M059J (cell line): Measurements from ENCODE around the gene RGS16. TPM values are rescaled to one million over a fixed set of nuclear protein-coding genes. Genes with fewer than 3 reads are reported as not detected.
"Not testable (repeated sequence)": the region's sequence is repeated elsewhere in the genome, so short reads cannot be mapped to it uniquely, and the experiment has no call there.

Experiments used
- DNase-seq: peaks from one replicate; pipeline ENCODE4 v3.0.0-alpha.2; 2012; ENCODE audit warnings: low read depth
- total RNA-seq: library from RNA; depleted of rRNA; stranded (reverse); fragments of >200 nt; shearing (Covaris generic); gene quantifications from 2 replicates; pipeline ENCODE4 v1.2.3, GENCODE V29; 2014; rRNA removed

RGS16 gene, protein sequence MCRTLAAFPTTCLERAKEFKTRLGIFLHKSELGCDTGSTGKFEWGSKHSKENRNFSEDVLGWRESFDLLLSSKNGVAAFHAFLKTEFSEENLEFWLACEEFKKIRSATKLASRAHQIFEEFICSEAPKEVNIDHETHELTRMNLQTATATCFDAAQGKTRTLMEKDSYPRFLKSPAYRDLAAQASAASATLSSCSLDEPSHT
- not detected in 2 replicates for total RNA-seq

DNA sequence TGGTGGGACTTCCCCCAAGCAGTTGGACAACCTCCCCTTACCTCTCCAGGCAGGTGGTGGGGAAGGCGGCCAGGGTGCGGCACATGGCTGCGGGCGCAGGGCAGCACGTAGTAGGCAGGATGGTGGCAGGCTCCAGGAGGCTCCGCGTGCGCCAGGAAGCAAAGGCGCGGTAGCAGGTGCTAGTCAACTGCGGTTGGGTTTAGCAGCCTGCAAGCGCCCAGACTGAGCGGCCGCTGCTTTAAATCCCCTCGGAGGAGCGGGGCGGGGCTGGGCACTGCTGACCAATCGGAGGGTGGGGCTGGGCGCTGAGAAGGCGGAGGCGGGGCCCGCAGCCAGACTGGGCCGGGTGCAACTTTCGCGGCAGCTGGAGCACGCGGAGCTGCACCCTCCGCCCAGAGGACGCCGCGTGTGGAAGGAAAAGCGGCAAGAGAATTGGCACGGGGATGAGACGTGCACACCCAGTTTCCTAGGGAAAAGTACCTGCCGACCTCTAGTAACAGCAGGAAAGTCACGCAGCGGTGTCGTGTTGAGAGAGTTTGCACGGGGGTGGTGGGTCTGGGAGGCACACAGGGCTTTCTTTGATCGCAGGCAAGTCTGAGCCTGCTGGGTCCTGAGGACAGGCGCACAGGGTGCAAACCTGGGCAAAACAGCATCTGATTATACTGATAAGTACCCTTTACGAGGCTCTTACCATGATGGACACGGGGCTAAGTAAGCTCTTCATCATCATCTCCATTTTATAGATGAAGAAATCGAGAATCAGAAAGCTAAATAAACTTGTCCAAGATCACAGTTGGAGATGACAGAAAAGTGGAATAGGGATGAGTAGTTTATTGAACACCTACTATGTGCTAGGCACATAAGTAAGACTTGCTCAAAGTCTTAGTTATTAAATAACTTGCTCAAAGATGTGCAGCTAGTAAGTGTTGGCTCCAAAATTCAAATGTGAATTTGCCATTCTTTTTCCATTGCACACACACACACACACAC is at the start of gene RGS16:
TSS of gene RGS16 (minus strand) at position 215 of the 990 bp plus-strand sequence. CDS start at position 85, 130 bp downstream.
- peak; percentile 62 for DNase-seq

DNA sequence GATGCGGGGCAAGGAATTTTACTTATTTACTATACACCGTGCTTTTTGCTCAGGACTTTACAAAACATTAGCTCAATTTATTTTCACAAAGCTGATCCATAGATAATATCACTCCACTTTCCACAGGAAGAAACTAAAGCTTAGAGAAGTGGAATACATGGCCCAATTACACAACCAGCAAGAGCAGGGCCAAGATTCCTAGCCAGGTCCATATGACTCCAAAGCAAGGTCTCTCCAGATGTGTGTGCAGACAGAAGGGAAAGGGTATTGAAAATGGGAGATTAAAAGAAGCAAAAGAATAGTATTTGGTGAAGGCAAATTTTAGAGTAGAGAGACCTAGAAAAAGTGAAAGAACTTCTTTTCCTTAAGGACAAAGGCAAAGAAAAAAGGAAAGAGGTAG is 49.8 kb upstream of the RGS16 start:
- DNase-seq, result no peak

DNA sequence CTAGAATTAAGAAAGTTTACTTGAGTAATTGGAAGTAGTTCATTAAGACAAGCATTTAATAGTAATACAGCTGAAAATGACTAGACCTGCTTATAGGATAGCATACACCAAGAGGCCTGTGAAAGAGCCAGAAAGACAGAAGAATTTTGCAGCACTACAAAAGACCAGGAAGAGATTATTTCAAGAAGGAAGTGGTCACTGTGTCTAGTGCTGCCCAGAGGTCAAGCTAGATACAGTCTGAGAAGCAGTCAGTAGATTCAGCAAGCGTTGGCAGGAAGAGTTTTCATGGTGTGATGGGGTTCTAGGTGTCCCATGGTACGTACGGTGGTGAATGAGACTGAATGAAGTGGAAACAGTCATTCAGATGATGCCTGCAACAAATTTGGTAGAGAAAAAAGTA is 48.7 kb upstream of the RGS16 start:
- no peak for DNase-seq

DNA sequence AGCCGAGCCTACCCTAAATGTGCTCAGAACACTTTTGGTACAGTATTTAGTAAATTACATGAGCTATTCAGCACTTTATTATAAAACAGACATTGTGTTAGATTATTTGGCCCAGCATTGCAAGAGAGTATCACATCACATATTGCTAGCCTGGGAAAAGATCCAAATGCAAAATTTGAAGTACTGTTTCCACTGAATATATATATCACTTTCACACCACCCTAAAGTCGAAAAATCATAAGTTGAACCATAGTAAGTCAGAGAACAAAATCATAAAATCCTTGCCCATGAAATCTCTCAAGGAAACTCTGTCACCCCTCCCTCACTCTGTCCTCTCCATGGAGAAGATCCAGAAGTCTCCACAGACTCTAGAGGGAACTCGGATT is 47.1 kb upstream of the RGS16 start:
- DNase-seq, result no peak

DNA sequence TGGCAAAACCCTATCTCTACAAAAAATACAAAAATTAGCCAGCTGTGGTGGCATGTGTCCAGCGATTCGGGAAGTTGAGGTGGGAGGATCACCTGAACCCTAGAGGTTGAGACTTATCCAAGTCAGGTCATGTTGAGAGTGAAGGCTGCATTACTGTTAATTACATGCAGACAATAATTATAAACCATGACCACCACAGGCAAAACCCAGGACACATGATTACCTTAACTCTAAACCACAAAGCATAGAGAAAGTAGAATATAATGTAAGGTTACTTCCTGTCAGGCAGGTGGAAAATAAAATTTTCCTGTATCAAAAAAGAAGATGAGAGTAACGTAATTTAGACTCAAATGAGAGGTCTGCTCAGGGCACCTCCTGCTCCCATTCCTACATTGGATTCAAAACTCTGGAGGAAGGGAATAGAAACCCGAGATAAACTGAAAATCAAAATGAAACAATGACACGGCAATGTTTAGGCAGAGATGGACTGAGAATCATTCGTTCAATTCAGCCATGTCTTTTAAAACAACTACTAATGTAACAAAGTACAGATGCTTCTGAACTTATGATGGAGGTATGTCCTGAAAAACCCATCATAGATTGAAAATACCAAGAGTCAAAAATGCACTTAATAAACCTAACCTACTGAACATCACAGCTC is 46.6 kb upstream of the RGS16 start:
- no peak for DNase-seq

DNA sequence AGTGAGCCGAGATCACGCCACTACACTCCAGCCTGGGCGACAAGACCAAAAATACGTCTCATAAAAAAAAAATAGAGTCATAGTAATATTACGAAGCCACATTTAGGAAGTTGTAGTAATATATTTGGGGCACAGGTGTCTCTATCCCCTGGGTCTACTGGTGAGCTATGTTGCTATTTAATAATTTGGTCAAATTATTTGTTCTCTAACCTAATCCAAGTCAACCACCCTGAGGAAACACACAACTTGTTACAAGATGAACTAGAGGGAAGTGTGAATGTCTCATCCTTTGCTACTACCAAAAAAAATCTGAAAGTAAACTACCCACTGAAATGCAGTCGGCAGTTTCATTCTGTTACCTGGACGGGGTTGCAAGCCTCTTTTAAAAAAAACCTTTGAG is 44.9 kb upstream of the RGS16 start:
- DNase-seq, result no peak

DNA sequence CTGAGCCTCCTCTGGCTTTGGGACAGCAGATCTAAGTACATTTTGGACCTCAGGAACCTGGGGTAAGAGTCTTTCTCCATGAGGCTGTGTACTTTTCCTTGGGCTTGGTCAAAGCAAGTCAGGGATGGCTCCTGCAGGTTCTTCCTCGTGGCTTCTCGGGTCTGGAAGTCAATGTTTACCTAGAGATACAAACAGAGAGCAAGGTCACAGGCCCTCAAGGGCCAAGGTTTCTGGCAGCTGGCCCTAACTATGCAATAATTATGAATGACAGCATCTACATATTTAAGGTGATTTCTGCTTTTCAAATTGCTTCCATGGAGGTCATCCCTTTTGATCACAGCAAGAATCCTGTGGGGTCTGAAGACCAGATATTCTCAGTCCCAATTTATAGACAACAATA is 42.5 kb upstream of the RGS16 start:
- DNase-seq, result no peak

DNA sequence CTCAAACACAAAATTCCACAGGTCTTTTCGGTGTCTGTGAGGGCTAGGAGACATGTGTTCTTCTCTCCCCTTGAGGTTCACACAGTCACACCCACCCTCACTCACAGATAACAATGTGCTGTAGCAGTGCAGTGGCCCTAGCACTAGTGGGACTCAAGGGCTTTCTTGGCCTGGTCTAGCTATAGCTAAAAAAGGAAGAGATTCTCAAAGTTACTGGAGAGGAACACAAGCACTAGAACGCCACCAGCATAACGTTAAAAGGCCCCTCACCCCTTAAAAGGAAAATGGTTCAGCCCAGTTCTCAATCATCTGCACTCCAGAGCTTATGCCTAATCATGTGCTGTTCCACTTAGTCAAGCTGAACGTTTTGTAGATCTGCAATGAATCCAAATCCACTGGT is 40.7 kb upstream of the RGS16 start:
- DNase-seq, result no peak

DNA sequence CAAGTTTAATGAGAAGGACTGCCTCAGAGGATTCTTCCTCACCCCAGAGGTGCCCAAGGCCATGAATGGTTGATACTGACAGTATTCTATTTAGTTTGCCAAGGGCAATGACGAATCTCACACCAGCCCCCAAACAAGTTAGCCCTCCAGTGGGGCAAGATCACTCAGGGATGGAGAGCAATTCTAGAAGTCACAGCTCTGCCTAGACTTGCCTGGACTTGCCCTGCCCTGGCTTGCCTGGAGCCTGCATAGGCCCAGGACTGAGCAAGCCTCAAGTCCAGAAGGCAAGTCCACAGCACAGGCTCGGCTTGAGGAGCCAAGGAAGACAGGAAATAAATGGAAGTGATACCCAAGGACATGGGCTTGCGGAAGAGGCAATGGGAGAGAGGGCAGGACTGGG is 39.5 kb upstream of the RGS16 start:
- DNase-seq, result no peak

DNA sequence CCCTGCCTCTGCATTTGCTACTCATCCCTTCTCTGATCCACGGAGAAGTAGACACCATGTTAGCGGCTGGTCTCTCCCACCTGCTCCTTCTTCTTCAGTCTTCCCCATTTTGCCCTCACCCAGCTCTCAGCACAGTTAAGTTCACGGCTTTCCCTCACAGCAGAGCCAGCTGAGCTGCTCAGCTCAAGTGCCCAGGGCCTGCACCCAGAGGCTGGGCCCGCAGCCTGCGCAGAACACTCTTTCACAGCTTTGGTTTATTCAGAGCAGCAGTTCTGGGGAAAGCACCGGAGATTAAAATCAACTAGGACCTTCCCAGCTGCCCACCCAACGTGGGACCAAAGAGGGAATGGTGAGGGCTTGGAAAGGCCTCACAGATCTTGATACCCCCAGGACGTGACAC is 38.3 kb upstream of the RGS16 start:
- no peak for DNase-seq

DNA sequence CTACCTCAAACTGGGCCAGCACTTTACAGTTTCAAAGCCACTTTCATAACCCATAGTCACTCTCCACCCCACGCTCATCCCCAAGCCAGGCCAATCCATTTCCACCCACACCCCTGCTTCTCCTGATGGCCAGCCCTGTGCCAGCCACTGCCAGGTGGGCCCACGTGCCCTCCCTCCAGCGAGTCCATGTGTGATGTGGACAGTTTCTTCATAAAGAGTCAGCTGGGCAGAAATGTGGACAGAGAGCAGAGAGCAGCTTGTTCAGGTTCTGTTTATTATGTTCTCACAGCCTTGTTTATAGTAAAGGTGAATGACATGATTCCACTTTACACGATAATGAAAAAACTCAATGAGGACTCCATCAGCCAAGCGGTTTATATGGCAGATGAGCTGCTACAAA is 37.4 kb upstream of the RGS16 start:
- no peak for DNase-seq

DNA sequence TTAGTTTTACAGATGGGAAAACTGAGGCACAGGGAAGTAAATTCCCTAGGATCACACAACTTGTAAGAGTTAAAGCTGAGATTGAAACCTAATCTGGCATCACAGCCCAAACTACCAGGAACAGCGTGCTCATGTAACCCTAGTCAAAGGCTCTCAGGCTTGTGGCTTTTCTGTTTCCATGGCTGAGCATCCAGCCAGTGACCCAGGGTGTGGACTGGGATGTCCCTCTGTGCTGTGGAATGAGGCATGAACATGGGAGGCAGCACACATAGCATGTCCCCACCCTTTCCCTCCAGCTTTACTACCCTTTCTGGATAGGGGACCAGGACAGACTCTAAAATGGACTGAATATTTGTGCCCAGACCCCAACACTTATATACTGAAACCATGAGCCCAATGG is 35.1 kb upstream of the RGS16 start:
- no peak for DNase-seq

DNA sequence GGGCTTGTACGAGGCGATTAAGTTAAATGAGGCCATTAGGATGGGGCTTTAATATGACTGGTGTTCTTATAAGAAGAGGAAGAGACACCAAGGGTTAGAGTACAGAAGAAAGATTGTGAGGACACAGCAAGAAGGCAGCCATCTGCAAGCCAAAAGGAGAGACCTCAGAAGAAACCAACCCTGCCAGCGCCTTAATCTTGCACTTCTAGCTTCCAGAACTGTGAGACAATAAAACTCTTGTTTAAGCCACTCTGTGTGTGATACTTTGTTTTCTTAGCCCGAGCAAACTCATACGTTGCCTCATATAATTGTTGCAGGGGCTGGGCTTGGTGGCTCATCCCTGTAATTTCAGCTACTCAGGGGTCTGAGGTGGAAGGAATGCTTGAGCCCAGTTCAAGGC is 33.6 kb upstream of the RGS16 start:
- DNase-seq, result no peak

DNA sequence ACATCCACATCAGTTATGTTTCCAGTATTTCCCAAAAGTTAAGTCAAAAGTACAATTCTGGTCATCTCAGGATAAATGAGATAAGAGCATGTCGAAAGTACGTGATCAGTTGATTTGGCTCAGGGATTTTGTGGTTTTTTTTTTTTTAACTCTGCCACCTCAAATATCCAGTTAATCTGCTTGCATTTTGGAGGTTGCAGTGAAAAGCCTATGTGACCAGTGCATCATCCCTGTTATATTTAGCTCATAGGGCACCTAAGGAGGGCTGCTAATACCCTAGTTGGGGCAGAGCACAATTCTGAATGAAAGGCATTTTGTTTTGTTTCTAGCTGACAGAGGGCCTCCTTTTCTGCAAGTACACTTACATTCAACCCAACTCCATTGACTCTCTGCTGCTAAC is 31.7 kb upstream of the RGS16 start:
- no peak for DNase-seq

DNA sequence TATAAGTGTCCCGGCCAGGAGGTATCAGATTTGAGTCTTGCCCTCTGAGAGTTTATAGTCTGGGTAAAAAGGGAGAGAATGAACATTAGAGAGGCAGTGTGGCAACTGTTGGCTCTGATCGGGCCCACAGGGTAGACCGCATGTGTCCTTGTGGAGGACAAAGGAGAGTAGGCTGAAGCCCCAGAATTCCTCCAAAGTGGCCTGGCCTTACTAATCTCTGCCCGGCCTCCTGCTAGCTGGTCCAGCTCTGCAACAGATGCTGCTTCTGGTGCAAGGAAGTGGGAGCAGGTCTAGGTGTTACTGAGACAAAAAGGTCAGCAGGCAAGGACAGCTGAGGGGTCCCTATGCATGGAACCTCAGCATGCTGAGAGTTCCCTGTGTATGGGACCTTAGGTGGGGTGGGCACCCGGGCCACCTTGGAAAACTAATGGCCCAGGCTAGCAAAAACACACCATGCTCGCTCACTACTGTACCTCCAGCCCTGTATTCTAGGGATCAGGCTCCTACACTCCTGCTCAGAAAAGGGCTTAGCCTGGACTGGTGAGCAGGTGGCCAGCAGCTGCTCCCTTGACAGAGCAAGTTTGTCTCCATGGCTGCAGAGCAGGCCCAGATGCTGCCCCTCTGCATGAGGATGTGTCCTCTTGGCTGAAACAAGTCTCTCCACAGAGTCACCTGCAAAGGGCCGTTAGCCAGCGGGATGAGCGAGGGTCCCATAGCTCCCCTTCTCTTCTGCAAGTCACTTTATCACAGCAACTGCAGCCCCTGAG is 30.3 kb upstream of the RGS16 start:
- DNase-seq, result no peak

DNA sequence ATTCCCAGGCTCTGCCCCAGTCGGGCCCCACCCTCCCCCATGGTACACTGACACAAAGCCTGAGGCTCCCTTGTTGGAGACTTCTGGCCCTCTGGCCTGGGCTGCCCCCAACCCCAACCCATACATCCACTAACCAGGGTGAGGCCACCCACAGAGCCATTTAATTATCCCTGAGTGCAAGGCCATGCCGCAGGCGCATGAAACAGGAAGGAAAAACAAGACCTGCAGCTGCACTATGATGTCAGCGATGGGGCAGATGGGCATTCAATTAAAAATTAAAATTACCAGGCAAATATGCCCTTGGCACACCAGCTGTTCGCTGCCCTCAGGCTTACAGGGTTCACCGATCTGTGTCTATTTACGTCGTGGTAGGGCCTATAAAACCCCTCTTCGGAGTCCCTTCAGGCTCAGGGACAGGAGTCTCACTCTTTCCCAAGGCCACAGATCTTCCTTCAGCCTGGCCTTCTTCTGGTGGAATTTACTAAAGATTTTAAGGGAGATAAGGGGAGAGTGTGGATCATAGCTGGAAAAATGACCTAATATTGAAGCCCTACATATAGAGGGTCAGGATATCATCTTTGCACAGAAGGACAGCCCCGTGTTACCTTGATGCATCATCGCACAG is 29.6 kb upstream of the RGS16 start:
- DNase-seq, result no peak

DNA sequence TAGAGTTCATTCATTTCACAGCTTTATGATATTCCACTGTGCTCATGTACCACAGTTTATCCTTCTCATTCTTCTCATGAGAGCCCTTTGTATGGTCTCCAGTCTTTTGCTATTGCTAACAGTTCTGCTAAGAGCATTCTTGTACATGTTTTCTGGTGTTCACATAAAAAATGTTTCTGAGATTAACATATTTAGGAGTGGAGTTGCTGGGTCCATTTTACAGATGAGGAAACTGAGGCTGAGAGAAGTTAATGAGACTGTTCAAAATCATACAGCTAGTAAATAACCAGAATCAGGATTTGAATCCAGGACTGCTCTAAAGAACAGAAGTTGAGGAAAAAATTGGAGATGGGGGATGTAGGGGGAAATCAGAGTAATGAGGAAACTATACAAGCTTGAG is 28.8 kb upstream of the RGS16 start:
- no peak for DNase-seq

DNA sequence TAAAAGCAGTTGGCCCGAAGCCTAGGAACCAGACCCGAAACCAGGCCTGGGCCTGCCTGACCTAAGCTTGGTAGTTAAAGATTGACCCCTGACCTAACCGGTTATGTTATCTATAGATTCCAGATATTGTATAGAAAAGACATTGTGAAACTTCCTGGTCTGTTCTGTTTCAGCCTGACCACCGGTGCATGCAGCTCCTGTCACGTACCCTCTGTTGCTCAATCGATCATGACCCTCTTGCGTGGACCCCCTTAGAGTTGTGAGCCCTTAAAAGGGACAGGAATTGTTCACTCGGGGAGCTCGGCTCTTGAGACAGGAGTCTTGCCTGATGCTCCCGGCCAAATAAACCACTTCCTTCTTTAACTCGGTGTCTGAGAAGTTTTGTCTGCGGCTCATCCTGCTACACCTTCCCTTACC is 28.3 kb upstream of the RGS16 start:
- DNase-seq, result not testable (repeated sequence)

DNA sequence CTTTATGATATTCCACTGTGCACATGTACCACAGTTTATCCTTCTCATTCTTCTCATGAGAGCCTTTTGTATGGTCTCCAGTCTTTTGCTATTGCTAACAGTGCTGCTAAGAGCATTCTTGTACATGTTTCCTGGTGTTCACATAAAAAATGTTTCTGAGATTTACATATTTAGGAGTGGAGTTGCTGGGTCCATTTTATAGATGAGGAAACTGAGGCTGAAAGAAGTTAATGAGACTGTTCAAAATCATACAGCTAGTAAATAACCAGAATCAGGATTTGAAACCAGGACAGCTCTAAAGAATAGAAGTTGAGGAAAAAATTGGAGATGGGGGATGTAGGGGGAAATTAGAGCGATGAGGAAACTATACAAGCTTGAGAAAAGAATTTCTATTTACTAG is 27.8 kb upstream of the RGS16 start:
- DNase-seq, result no peak

DNA sequence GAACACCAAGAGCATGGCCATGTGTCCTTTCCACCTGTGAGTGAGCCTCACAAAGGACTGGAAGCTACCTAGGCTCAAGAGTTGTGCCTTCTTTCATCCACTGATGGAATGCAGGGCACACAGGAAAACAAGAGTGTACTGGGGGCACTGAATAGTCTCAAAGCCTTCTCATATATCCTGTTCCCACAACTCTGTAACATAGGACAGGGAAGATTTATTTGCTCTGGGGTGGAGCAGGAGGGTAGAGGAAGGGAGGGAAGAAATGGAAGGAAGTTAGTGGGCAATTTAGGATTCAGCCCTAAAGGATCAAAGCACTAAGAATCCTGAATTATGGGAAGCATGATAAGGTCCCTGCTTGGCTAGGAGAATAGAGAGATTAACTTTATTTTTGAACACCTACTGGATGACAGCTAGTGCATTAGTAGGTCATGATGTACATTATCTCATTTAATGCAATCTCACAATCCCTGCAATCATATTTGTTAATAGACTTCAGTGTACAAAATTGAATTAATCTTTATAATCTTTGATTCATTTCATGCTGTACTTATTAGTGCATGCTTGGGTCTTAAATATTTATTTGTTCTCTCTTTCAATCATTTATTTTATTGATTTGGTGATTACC is 27.0 kb upstream of the RGS16 start:
- DNase-seq, result no peak

DNA sequence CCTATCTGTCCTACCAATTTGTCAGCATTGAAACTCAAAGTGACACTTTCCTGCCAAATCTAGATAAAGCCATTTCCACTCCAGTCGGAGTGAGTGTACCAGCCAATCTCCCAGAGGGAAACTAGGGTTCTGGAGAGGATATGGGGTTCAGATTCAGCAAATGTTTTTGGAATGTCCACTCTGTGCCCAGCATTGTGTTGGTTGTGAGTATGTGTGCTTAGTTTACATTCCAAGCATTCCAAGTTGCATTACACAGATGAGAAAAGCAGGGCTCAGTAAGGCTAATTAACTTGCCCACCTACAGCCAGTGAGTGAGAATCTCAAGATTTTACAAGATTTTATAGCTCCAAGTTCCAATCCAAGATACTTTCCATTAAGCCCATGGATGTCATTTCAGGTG is 26.4 kb upstream of the RGS16 start:
- no peak for DNase-seq
